ENCODE data around the gene POFUT1. TPM values are rescaled to one million over a fixed set of nuclear protein-coding genes. Genes with fewer than 3 reads are reported as not detected.
A peak's percentile ranks its signal among the peaks of the same experiment; 100 is the strongest.
"Not testable (repeated sequence)": the region's sequence is repeated elsewhere in the genome, so short reads cannot be mapped to it uniquely, and the experiment has no call there.

Gene POFUT1
- total and polyA plus RNA-seq, 11 donors: 12.0 to 48.5 (median 27.3) TPM

- 59 to 76% (median 65%) methylated on average over 2 of the region's 2 CpGs for whole genome bisulfite sequencing, 4 donors
- Histone ChIP-seq H3K4me3 (no peak overlapping the region), H3K27me3 (no peaks in the 10 kb centered on the region), H3K9me3 (no peaks in the 10 kb centered on the region), H3K27ac (no peak overlapping the region), H3K4me1 (peaks cover 0 to 13% (median 2%) of the 10 kb centered on the region in 12 donors), H3K36me3 (peaks cover 0 to 43% (median 35%) of the 10 kb centered on the region in 9 donors)
- intact Hi-C loops (cut with DNase I): no loop called here
- ATAC-seq (peak in 1 of 4 donors; percentile 9), DNase-seq (no peak)
- no peak for TF ChIP-seq CTCF (IDR thresholded peaks at IDR 0.05)
- no peak for TF ChIP-seq POLR2A (IDR thresholded peaks at IDR 0.05)
Measured at GRCh38 chr20:32168184-32168910, 39.3 kb upstream of the POFUT1 start.

- H3K4me3 ChIP-seq; DNase-seq; ATAC-seq; H3K27ac ChIP-seq; H3K9me3 ChIP-seq; H3K36me3 ChIP-seq; intact Hi-C loops (cut with DNase I); H3K4me1 ChIP-seq; H3K27me3 ChIP-seq: not testable (repeated sequence)
- 89 to 95% (median 93%) methylated on average over 7 of the region's 7 CpGs for WGBS, 4 donors
Measured at GRCh38 chr20:32177696-32178095, 30.0 kb upstream of the POFUT1 start.

GRCh38 chr20:32179515-32179914 lies 28.2 kb upstream of the POFUT1 start:
- Histone ChIP-seq H3K4me1 (no peaks in the 10 kb centered on the region), H3K9me3 (no peaks in the 10 kb centered on the region), H3K27ac (no peak overlapping the region), H3K4me3 (no peak overlapping the region), H3K27me3 (no peaks in the 10 kb centered on the region), H3K36me3 (peaks cover 0 to 3% (median 0%) of the 10 kb centered on the region in 9 donors)
- intact Hi-C loops (cut with DNase I): no loop called here
- no peak for TF ChIP-seq CTCF (IDR thresholded peaks at IDR 0.05)
- ATAC-seq (no peak), DNase-seq (no peak)
- WGBS, 4 donors: 82 to 95% (median 90%) methylated on average over 2 of the region's 2 CpGs

DNA sequence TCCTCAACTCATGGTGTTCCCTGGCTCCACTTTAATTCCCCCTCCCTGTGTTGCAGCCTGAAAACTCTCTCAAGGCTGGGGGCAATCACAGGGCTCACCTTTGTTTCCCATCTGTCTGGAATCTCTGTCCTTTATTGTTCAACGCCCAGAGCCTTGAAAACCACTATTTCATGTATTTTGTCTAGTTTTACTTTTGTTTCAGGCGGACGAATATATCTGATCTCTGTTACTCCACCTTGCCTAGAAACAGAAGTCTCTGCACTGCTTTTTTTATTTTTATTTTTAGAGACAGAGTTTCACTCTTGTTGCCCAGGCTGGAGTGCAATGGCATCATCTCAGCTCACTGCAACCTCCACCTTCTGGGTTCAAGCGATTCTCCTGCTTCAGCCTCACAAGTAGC lies 27.7 kb upstream of the POFUT1 start:
- TF ChIP-seq CTCF (IDR thresholded peaks at IDR 0.05): no peak
- TF ChIP-seq POLR2A (IDR thresholded peaks at IDR 0.05): no peak
- intact Hi-C loops (cut with DNase I): no loop called here
- no peak overlapping the region for H3K27ac ChIP-seq
- H3K4me3 ChIP-seq: no peak overlapping the region
- H3K27me3 ChIP-seq: no peaks in the 10 kb centered on the region
- WGBS, 4 donors: 93 to 96% (median 94%) methylated on average over 4 of the region's 4 CpGs
- ATAC-seq: no peak
- H3K9me3 ChIP-seq: no peaks in the 10 kb centered on the region
- H3K4me1 ChIP-seq: no peaks in the 10 kb centered on the region
- DNase-seq: no peak
- H3K36me3 ChIP-seq: peaks cover 0 to 3% (median 0%) of the 10 kb centered on the region in 9 donors

GRCh38 chr20:32181606-32182005 lies 26.1 kb upstream of the POFUT1 start:
- DNase-seq: no peak
- WGBS, 4 donors: 95 to 100% (median 98%) methylated on average over 2 of the region's 2 CpGs

More at GRCh38 chr20:32181606-32182005, 26.1 kb upstream of the POFUT1 start:
- intact Hi-C loops (cut with DNase I): no loop called here
- no peak overlapping the region for H3K27ac ChIP-seq
- H3K9me3 ChIP-seq: no peaks in the 10 kb centered on the region
- no peaks in the 10 kb centered on the region for H3K4me1 ChIP-seq
- H3K4me3 ChIP-seq: no peak overlapping the region
- ATAC-seq: no peak
- H3K36me3 ChIP-seq: peaks cover 0 to 3% (median 0%) of the 10 kb centered on the region in 9 donors
- TF ChIP-seq CTCF (IDR thresholded peaks at IDR 0.05) (no peak), POLR2A (IDR thresholded peaks at IDR 0.05) (no peak)
- H3K27me3 ChIP-seq: no peaks in the 10 kb centered on the region

Measured in heart left ventricle (tissue), 16 donors.